ENCODE data around the gene MRPL55. TPM values are rescaled to one million over a fixed set of nuclear protein-coding genes. Genes with fewer than 3 reads are reported as not detected.

The MRPL55 gene
- total and polyA plus RNA-seq, 2 experiments from 2014 or later: 92.4 to 172 TPM

DNA sequence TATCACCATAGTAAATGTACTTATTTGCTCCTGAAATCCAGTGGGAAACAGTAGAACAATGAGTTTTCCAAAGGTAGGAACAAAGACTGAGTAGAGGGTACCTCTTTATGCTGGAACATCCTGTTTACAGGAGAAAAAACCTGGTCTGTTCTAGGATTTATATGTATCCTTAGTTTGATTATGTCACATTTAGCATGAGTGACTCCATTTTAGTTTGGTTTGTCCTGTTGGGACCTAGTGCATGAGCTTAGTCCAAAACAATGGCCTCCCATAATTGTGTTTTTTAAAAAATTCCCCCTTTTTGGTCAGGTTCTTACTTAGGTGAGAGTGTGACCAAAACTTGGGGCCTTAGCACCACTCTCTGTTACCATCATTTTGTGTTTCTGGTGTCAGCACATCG lies 3.5 kb upstream of the MRPL55 start:
- Mint-ChIP-seq H3K36me3 (ENCODE audit: low read depth) (peaks cover 5% of the 10 kb centered on the region; the same call in 2 of the 3 replicates), H3K27me3 (ENCODE audit: insufficient read depth, low read depth, poor library complexity) (peaks cover 15% of the 10 kb centered on the region), H3K4me3 (no peak overlapping the region), H3K27ac (no peak overlapping the region), H3K4me1 (peaks cover 12% of the 10 kb centered on the region), H3K9me3 (peaks cover 22% of the 10 kb centered on the region)
- Histone ChIP-seq H3K27me3 (ENCODE audit: insufficient read depth) (peaks cover 10% of the 10 kb centered on the region; the same call in 1 of the 2 replicates), H4K20me1 (replicated peaks; ENCODE audit: insufficient read depth) (no peaks in the 10 kb centered on the region; the same call in 1 of the 2 replicates), H3K4me1 (ENCODE audit: insufficient read depth) (peaks cover 4% of the 10 kb centered on the region; the same call in 1 of the 2 replicates), H3K4me2 (no peak overlapping the region), H2AFZ (no peak overlapping the region), H3K36me3 (ENCODE audit: insufficient read depth) (no peaks in the 10 kb centered on the region), H3K27ac (ENCODE audit: low read depth) (no peak overlapping the region), H3K4me3 (no peak overlapping the region), H3K9me2 (ENCODE audit: insufficient read depth) (0 out of 2 replicates have a peak, but pooled peaks cover 4% of the 10 kb centered on the region), H3F3A (replicated peaks; ENCODE audit: low read depth) (no peaks in the 10 kb centered on the region), H3K79me2 (replicated peaks; ENCODE audit: insufficient read depth) (peaks cover 8% of the 10 kb centered on the region)
- TF ChIP-seq JUNB (IDR thresholded peaks at IDR 0.05; ENCODE audit: unreplicated experiment) (no peak), ZNF331 (CRISPR knock-in tag; IDR thresholded peaks at IDR 0.05; ENCODE audit: low read depth) (no peak), NANOG (IDR thresholded peaks at IDR 0.05; ENCODE audit: borderline replicate concordance) (no peak), STAT1 (IDR thresholded peaks at IDR 0.05; ENCODE audit: unreplicated experiment) (no peak), ZNF114 (CRISPR knock-in tag; IDR thresholded peaks at IDR 0.05) (no peak), CREB1 (CRISPR knock-in tag; IDR thresholded peaks at IDR 0.05; ENCODE audit: low read depth) (no peak), POLR2AphosphoS5 (IDR thresholded peaks at IDR 0.05; ENCODE audit: low read depth) (no peak), EZH2phosphoT487 (IDR thresholded peaks at IDR 0.05; ENCODE audit: unreplicated experiment) (no peak)
- TF ChIP-seq, protein P1, sequence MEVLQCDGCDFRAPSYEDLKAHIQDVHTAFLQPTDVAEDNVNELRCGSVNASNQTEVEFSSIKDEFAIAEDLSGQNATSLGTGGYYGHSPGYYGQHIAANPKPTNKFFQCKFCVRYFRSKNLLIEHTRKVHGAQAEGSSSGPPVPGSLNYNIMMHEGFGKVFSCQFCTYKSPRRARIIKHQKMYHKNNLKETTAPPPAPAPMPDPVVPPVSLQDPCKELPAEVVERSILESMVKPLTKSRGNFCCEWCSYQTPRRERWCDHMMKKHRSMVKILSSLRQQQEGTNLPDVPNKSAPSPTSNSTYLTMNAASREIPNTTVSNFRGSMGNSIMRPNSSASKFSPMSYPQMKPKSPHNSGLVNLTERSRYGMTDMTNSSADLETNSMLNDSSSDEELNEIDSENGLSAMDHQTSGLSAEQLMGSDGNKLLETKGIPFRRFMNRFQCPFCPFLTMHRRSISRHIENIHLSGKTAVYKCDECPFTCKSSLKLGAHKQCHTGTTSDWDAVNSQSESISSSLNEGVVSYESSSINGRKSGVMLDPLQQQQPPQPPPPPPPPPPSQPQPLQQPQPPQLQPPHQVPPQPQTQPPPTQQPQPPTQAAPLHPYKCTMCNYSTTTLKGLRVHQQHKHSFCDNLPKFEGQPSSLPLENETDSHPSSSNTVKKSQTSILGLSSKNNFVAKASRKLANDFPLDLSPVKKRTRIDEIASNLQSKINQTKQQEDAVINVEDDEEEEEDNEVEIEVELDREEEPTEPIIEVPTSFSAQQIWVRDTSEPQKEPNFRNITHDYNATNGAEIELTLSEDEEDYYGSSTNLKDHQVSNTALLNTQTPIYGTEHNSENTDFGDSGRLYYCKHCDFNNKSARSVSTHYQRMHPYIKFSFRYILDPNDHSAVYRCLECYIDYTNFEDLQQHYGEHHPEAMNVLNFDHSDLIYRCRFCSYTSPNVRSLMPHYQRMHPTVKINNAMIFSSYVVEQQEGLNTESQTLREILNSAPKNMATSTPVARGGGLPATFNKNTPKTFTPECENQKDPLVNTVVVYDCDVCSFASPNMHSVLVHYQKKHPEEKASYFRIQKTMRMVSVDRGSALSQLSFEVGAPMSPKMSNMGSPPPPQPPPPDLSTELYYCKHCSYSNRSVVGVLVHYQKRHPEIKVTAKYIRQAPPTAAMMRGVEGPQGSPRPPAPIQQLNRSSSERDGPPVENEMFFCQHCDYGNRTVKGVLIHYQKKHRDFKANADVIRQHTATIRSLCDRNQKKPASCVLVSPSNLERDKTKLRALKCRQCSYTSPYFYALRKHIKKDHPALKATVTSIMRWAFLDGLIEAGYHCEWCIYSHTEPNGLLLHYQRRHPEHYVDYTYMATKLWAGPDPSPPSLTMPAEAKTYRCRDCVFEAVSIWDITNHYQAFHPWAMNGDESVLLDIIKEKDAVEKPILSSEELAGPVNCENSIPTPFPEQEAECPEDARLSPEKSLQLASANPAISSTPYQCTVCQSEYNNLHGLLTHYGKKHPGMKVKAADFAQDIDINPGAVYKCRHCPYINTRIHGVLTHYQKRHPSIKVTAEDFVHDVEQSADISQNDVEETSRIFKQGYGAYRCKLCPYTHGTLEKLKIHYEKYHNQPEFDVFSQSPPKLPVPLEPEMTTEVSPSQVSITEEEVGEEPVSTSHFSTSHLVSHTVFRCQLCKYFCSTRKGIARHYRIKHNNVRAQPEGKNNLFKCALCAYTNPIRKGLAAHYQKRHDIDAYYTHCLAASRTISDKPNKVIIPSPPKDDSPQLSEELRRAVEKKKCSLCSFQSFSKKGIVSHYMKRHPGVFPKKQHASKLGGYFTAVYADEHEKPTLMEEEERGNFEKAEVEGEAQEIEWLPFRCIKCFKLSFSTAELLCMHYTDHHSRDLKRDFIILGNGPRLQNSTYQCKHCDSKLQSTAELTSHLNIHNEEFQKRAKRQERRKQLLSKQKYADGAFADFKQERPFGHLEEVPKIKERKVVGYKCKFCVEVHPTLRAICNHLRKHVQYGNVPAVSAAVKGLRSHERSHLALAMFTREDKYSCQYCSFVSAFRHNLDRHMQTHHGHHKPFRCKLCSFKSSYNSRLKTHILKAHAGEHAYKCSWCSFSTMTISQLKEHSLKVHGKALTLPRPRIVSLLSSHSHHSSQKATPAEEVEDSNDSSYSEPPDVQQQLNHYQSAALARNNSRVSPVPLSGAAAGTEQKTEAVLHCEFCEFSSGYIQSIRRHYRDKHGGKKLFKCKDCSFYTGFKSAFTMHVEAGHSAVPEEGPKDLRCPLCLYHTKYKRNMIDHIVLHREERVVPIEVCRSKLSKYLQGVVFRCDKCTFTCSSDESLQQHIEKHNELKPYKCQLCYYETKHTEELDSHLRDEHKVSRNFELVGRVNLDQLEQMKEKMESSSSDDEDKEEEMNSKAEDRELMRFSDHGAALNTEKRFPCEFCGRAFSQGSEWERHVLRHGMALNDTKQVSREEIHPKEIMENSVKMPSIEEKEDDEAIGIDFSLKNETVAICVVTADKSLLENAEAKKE (CRISPR knock-in tag; IDR thresholded peaks at IDR 0.05): no peak
- TF ChIP-seq, protein P2, sequence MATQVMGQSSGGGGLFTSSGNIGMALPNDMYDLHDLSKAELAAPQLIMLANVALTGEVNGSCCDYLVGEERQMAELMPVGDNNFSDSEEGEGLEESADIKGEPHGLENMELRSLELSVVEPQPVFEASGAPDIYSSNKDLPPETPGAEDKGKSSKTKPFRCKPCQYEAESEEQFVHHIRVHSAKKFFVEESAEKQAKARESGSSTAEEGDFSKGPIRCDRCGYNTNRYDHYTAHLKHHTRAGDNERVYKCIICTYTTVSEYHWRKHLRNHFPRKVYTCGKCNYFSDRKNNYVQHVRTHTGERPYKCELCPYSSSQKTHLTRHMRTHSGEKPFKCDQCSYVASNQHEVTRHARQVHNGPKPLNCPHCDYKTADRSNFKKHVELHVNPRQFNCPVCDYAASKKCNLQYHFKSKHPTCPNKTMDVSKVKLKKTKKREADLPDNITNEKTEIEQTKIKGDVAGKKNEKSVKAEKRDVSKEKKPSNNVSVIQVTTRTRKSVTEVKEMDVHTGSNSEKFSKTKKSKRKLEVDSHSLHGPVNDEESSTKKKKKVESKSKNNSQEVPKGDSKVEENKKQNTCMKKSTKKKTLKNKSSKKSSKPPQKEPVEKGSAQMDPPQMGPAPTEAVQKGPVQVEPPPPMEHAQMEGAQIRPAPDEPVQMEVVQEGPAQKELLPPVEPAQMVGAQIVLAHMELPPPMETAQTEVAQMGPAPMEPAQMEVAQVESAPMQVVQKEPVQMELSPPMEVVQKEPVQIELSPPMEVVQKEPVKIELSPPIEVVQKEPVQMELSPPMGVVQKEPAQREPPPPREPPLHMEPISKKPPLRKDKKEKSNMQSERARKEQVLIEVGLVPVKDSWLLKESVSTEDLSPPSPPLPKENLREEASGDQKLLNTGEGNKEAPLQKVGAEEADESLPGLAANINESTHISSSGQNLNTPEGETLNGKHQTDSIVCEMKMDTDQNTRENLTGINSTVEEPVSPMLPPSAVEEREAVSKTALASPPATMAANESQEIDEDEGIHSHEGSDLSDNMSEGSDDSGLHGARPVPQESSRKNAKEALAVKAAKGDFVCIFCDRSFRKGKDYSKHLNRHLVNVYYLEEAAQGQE (IDR thresholded peaks at IDR 0.05; ENCODE audit: unreplicated experiment): no peak
- TF ChIP-seq, protein P3, sequence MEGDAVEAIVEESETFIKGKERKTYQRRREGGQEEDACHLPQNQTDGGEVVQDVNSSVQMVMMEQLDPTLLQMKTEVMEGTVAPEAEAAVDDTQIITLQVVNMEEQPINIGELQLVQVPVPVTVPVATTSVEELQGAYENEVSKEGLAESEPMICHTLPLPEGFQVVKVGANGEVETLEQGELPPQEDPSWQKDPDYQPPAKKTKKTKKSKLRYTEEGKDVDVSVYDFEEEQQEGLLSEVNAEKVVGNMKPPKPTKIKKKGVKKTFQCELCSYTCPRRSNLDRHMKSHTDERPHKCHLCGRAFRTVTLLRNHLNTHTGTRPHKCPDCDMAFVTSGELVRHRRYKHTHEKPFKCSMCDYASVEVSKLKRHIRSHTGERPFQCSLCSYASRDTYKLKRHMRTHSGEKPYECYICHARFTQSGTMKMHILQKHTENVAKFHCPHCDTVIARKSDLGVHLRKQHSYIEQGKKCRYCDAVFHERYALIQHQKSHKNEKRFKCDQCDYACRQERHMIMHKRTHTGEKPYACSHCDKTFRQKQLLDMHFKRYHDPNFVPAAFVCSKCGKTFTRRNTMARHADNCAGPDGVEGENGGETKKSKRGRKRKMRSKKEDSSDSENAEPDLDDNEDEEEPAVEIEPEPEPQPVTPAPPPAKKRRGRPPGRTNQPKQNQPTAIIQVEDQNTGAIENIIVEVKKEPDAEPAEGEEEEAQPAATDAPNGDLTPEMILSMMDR (conservative IDR thresholded peaks at IDR 0.05; ENCODE audit: low read depth in 2 of 2): no peak
- TF ChIP-seq, protein P4, sequence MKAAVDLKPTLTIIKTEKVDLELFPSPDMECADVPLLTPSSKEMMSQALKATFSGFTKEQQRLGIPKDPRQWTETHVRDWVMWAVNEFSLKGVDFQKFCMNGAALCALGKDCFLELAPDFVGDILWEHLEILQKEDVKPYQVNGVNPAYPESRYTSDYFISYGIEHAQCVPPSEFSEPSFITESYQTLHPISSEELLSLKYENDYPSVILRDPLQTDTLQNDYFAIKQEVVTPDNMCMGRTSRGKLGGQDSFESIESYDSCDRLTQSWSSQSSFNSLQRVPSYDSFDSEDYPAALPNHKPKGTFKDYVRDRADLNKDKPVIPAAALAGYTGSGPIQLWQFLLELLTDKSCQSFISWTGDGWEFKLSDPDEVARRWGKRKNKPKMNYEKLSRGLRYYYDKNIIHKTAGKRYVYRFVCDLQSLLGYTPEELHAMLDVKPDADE (IDR thresholded peaks at IDR 0.05): no peak
- ATAC-seq (no peak), DNase-seq (ENCODE audit: low spot score) (no peak)

All from GM23338 (cell line).